ENCODE data around the gene SFXN5. TPM values are rescaled to one million over a fixed set of nuclear protein-coding genes. Genes with fewer than 3 reads are reported as not detected.

The SFXN5 gene
- total RNA-seq, 1 donor from 2014 or later: 15.4 TPM

GRCh38 chr2:73082523-73083410 lies 11.3 kb upstream of the SFXN5 start:
- TF ChIP-seq, protein P1, sequence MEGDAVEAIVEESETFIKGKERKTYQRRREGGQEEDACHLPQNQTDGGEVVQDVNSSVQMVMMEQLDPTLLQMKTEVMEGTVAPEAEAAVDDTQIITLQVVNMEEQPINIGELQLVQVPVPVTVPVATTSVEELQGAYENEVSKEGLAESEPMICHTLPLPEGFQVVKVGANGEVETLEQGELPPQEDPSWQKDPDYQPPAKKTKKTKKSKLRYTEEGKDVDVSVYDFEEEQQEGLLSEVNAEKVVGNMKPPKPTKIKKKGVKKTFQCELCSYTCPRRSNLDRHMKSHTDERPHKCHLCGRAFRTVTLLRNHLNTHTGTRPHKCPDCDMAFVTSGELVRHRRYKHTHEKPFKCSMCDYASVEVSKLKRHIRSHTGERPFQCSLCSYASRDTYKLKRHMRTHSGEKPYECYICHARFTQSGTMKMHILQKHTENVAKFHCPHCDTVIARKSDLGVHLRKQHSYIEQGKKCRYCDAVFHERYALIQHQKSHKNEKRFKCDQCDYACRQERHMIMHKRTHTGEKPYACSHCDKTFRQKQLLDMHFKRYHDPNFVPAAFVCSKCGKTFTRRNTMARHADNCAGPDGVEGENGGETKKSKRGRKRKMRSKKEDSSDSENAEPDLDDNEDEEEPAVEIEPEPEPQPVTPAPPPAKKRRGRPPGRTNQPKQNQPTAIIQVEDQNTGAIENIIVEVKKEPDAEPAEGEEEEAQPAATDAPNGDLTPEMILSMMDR (IDR thresholded peaks at IDR 0.05): no peak
- DNase-seq (no peak), ATAC-seq (no peak)
- H3K27ac ChIP-seq: no peak overlapping the region
- peaks cover 23% of the 10 kb centered on the region for H3K36me3 ChIP-seq
- no peaks in the 10 kb centered on the region for H3K4me1 ChIP-seq
- no peak overlapping the region for H3K4me3 ChIP-seq
- no peaks in the 10 kb centered on the region for H3K27me3 ChIP-seq (ENCODE audit: low read depth)
- intact Hi-C loops (cut with DNase I): loop anchor here (10.0 kb wide), 1 partner anchor 72 kb away; no protein-coding TSS in a partner anchor
- H3K9me3 ChIP-seq: no peaks in the 10 kb centered on the region

- H3K9me3 ChIP-seq: no peaks in the 10 kb centered on the region
- intact Hi-C loops (cut with DNase I): loop anchor here (10.0 kb wide), 1 partner anchor 74 kb away; no protein-coding TSS in a partner anchor
- TF ChIP-seq, protein P1 (IDR thresholded peaks at IDR 0.05): no peak
- no peak for ATAC-seq
- no peak overlapping the region for H3K4me3 ChIP-seq
- no peak for DNase-seq
- H3K27me3 ChIP-seq (ENCODE audit: low read depth): no peaks in the 10 kb centered on the region
- no peak overlapping the region for H3K27ac ChIP-seq
- H3K4me1 ChIP-seq: no peaks in the 10 kb centered on the region
- H3K36me3 ChIP-seq: peaks cover 8% of the 10 kb centered on the region
Measured at GRCh38 chr2:73081181-73081671, 9.7 kb upstream of the SFXN5 start.

GRCh38 chr2:73080321-73081131 lies 9.0 kb upstream of the SFXN5 start:
- intact Hi-C loops (cut with DNase I): loop anchor here (10.0 kb wide), 1 partner anchor 74 kb away; no protein-coding TSS in a partner anchor
- Histone ChIP-seq H3K4me3 (no peak overlapping the region), H3K27me3 (ENCODE audit: low read depth) (no peaks in the 10 kb centered on the region), H3K27ac (no peak overlapping the region), H3K4me1 (no peaks in the 10 kb centered on the region), H3K36me3 (peaks cover 8% of the 10 kb centered on the region), H3K9me3 (no peaks in the 10 kb centered on the region)
- no peak for ATAC-seq
- DNase-seq: no peak
- TF ChIP-seq, protein P1 (IDR thresholded peaks at IDR 0.05): no peak

DNA sequence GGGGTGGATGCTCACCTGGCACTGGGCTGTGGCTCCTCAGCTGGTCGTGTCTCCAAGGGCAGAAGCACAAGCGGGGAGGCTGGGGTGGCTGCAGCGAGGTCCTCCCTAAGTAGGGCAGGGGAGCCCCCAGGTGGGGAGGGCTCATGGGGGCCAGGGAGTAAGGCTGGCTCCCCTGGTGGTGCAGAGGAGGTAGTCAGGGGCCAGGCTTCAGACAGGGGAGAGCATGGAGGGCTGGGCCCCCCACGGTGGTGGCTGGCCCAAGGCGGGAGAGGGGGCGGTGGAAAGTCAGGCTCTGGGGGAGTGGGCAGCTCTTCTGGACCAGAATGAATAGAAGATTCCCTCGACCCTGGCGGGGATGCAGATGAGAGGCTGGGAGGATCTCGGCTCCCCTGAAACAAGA lies 8.1 kb upstream of the SFXN5 start:
- H3K27ac ChIP-seq: no peak overlapping the region
- intact Hi-C loops (cut with DNase I): loop anchor here (10.0 kb wide), 1 partner anchor 75 kb away; no protein-coding TSS in a partner anchor

More for the DNA sequence above, 8.1 kb upstream of the SFXN5 start:
- Histone ChIP-seq H3K27me3 (ENCODE audit: low read depth) (no peaks in the 10 kb centered on the region), H3K36me3 (peaks cover 13% of the 10 kb centered on the region), H3K4me1 (no peaks in the 10 kb centered on the region), H3K4me3 (no peak overlapping the region), H3K9me3 (no peaks in the 10 kb centered on the region)
- TF ChIP-seq, protein P1 (IDR thresholded peaks at IDR 0.05): no peak
- DNase-seq (no peak), ATAC-seq (no peak)

Data from lower lobe of right lung (tissue), 2 donors.